ENCODE data around the gene SLC22A16. TPM values are rescaled to one million over a fixed set of nuclear protein-coding genes. Genes with fewer than 3 reads are reported as not detected.

The SLC22A16 gene
- total RNA-seq, 1 donor from 2014 or later: not detected

GRCh38 chr6:110389689-110390382 lies 86.6 kb downstream of the SLC22A16 start:
- H3K9me3 Mint-ChIP-seq: no peaks in the 10 kb centered on the region
- no peaks in the 10 kb centered on the region for H3K4me1 Mint-ChIP-seq
- H3K27ac Mint-ChIP-seq: no peak overlapping the region
- ATAC-seq (ENCODE audit: low read depth) (no peak), DNase-seq (no peak)
- H3K27me3 Mint-ChIP-seq: no peaks in the 10 kb centered on the region
- ChIA-PET CTCF (interaction anchor here (0.6 to 6.0 kb wide), 10 partner anchors 10 to 1250 kb away, joined by 3 to 77 read pairs (median 6); partner anchors contain the start of genes CDC40 and WASF1), POLR2A (interaction anchor here (0.9 to 1.0 kb wide), 2 partner anchors 157 to 211 kb away, joined by 3 to 6 read pairs; no protein-coding TSS in a partner anchor)
- H3K4me3 Mint-ChIP-seq: no peak overlapping the region
- no peaks in the 10 kb centered on the region for H3K36me3 Mint-ChIP-seq (ENCODE audit: low read depth)
- intact Hi-C loops (cut with micrococcal nuclease): loop anchor here (1.0 to 2.0 kb wide), 2 partner anchors 212 to 1201 kb away; no protein-coding TSS in a partner anchor
- TF ChIP-seq, protein P1, sequence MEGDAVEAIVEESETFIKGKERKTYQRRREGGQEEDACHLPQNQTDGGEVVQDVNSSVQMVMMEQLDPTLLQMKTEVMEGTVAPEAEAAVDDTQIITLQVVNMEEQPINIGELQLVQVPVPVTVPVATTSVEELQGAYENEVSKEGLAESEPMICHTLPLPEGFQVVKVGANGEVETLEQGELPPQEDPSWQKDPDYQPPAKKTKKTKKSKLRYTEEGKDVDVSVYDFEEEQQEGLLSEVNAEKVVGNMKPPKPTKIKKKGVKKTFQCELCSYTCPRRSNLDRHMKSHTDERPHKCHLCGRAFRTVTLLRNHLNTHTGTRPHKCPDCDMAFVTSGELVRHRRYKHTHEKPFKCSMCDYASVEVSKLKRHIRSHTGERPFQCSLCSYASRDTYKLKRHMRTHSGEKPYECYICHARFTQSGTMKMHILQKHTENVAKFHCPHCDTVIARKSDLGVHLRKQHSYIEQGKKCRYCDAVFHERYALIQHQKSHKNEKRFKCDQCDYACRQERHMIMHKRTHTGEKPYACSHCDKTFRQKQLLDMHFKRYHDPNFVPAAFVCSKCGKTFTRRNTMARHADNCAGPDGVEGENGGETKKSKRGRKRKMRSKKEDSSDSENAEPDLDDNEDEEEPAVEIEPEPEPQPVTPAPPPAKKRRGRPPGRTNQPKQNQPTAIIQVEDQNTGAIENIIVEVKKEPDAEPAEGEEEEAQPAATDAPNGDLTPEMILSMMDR (IDR thresholded peaks at IDR 0.05): no peak

DNA sequence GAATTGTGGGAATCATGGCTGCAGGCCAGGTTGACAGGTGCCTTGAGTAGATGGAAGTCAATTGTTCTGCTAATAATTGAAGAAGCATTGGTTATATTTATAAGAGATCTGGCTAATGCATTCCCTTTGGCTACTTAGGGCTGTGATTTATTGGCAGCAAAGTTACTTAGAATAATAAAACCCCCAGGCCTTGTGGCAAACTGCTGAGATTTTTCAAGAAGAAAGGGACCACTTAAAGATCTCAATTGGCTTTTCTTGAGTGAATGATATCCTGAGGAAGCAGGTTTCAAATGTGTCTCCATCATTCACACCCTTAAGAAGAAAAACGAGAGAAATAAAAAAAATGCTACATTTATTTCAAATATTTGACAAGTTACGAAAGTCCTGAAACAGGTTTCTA lies 88.4 kb downstream of the SLC22A16 start:
- ChIA-PET POLR2A (no interaction called here), CTCF (interaction anchor here (5.4 to 6.0 kb wide), 2 partner anchors 208 to 685 kb away, joined by 45 to 73 read pairs; partner anchors contain the start of genes CDC40 and WASF1)
- ATAC-seq (ENCODE audit: low read depth): no peak
- intact Hi-C loops (cut with micrococcal nuclease): no loop called here
- Mint-ChIP-seq H3K36me3 (ENCODE audit: low read depth) (no peaks in the 10 kb centered on the region), H3K27me3 (no peaks in the 10 kb centered on the region), H3K27ac (no peak overlapping the region), H3K4me3 (no peak overlapping the region), H3K4me1 (no peaks in the 10 kb centered on the region), H3K9me3 (no peaks in the 10 kb centered on the region)
- TF ChIP-seq, protein P1 (IDR thresholded peaks at IDR 0.05): no peak
- no peak for DNase-seq

- no peaks in the 10 kb centered on the region for H3K4me1 Mint-ChIP-seq
- DNase-seq (no peak), ATAC-seq (ENCODE audit: low read depth) (no peak)
- intact Hi-C loops (cut with micrococcal nuclease): no loop called here
- no peak overlapping the region for H3K4me3 Mint-ChIP-seq
- POLR2A ChIA-PET: no interaction called here
- no peaks in the 10 kb centered on the region for H3K36me3 Mint-ChIP-seq (ENCODE audit: low read depth)
- no peaks in the 10 kb centered on the region for H3K27me3 Mint-ChIP-seq
- H3K27ac Mint-ChIP-seq: no peak overlapping the region
- TF ChIP-seq, protein P1 (IDR thresholded peaks at IDR 0.05): no peak
- H3K9me3 Mint-ChIP-seq: no peaks in the 10 kb centered on the region
- CTCF ChIA-PET: no interaction called here
Observed at GRCh38 chr6:110385458-110385863, 91.0 kb downstream of the SLC22A16 start.

- H3K27ac Mint-ChIP-seq: no peak overlapping the region
- H3K36me3 Mint-ChIP-seq (ENCODE audit: low read depth): no peaks in the 10 kb centered on the region
- H3K4me1 Mint-ChIP-seq: peaks cover 5% of the 10 kb centered on the region
- intact Hi-C loops (cut with micrococcal nuclease): no loop called here
- TF ChIP-seq, protein P1 (IDR thresholded peaks at IDR 0.05): no peak
- H3K9me3 Mint-ChIP-seq: no peaks in the 10 kb centered on the region
- H3K4me3 Mint-ChIP-seq: no peak overlapping the region
- CTCF ChIA-PET: no interaction called here
- POLR2A ChIA-PET: no interaction called here
- no peaks in the 10 kb centered on the region for H3K27me3 Mint-ChIP-seq
- DNase-seq (no peak), ATAC-seq (ENCODE audit: low read depth) (no peak)
Observed at GRCh38 chr6:110378552-110378951, 97.9 kb downstream of the SLC22A16 start.

Other genes with a start within 250 kb of the SLC22A16 start
- not detected in 2 replicates for gene METTL24, start 118.3 kb downstream of the SLC22A16 start, total RNA-seq
- not detected in 2 replicates for gene DDO, start 61.0 kb downstream of the SLC22A16 start, total RNA-seq